ENCODE measurements around the gene CD209.

- no peak for TF ChIP-seq CTCF (IDR thresholded peaks at IDR 0.05)
- no peak for TF ChIP-seq POLR2A (IDR thresholded peaks at IDR 0.05)
Observed at GRCh38 chr19:7691497-7691896, 55.8 kb downstream of the CD209 start.

Data from uterus (tissue), 2 donors.